GM23338 (cell line): ENCODE data around the gene HBB. TPM values are rescaled to one million over a fixed set of nuclear protein-coding genes. Genes with fewer than 3 reads are reported as not detected.

ENCODE experiments used
- ATAC-seq: fragments of 200-7000 bp; cut with Tn5 transposase; 3 replicates; pipeline ENCODE4 v1.9.1; 2020
- DNase-seq: peaks from one replicate; pipeline ENCODE4 v3.0.0-alpha.2; 2015; ENCODE audit warnings: low spot score
- H2AFZ ChIP-seq: fragments of 200-600 bp; sonication (generic); 2 replicates; pipeline ENCODE4 v1.8.0; 2016; ENCODE audit warnings: antibody characterized with exemption, mild to moderate bottlenecking, moderate library complexity
- H3F3A ChIP-seq: fragments of 200-600 bp; sonication (generic); replicated peaks from 2 replicates; pipeline ENCODE4 v1.8.0; 2017; ENCODE audit warnings: antibody characterized with exemption, mixed run types, low read depth
- H3K27ac ChIP-seq: fragments of 200-600 bp; sonication (generic); 2 replicates; pipeline ENCODE4 v1.6.1; 2016; ENCODE audit warnings: low read depth
- H3K27me3 ChIP-seq: fragments of 200-600 bp; sonication (generic); 2 replicates; pipeline ENCODE4 v1.8.0; 2016; ENCODE audit warnings: mild to moderate bottlenecking, mixed run types, moderate library complexity; ENCODE audit not compliant: insufficient read depth
- H3K36me3 ChIP-seq: fragments of 200-600 bp; sonication (generic); 2 replicates; pipeline ENCODE4 v1.8.0; 2016; ENCODE audit warnings: mild to moderate bottlenecking; ENCODE audit not compliant: insufficient read depth
- H3K4me1 ChIP-seq: fragments of 200-600 bp; sonication (generic); 2 replicates; pipeline ENCODE4 v1.8.0; 2016; ENCODE audit warnings: mild to moderate bottlenecking, moderate library complexity; ENCODE audit not compliant: insufficient read depth
- H3K4me2 ChIP-seq: fragments of 200-600 bp; sonication (generic); 2 replicates; pipeline ENCODE4 v1.7.1; 2017; ENCODE audit warnings: mixed run types
- H3K4me3 ChIP-seq: fragments of 200-600 bp; sonication (generic); 2 replicates; pipeline ENCODE4 v1.6.1; 2016; ENCODE audit warnings: mixed run types
- H3K79me2 ChIP-seq: fragments of 200-600 bp; sonication (generic); replicated peaks from 2 replicates; pipeline ENCODE4 v1.8.0; 2017; ENCODE audit warnings: mild to moderate bottlenecking; ENCODE audit not compliant: insufficient read depth
- H3K9me2 ChIP-seq: fragments of 200-600 bp; sonication (generic); 2 replicates; pipeline ENCODE4 v1.8.0; 2017; ENCODE audit not compliant: insufficient read depth
- H4K20me1 ChIP-seq: fragments of 200-600 bp; sonication (generic); replicated peaks from 2 replicates; pipeline ENCODE4 v1.8.0; 2017; ENCODE audit warnings: mild to moderate bottlenecking; ENCODE audit not compliant: insufficient read depth
- H3K27ac Mint-ChIP-seq: 2 replicates; pipeline ENCODE4 v1.8.0; 2020; ENCODE audit warnings: inconsistent platforms, mild to moderate bottlenecking, moderate library complexity, mixed read lengths
- H3K27me3 Mint-ChIP-seq: 3 replicates; pipeline ENCODE4 v1.8.0; 2022; ENCODE audit warnings: low read depth, mild to moderate bottlenecking, moderate library complexity, mixed read lengths, inconsistent platforms; ENCODE audit not compliant: insufficient read depth, poor library complexity
- H3K36me3 Mint-ChIP-seq: 3 replicates; pipeline ENCODE4 v1.8.0; 2021; ENCODE audit warnings: low read depth, mild to moderate bottlenecking, inconsistent platforms, moderate library complexity, mixed read lengths
- H3K4me1 Mint-ChIP-seq: 3 replicates; pipeline ENCODE4 v1.8.0; 2020; ENCODE audit warnings: mild to moderate bottlenecking, inconsistent platforms, mixed read lengths
- H3K4me3 Mint-ChIP-seq: 3 replicates; pipeline ENCODE4 v1.8.0; 2021; ENCODE audit warnings: moderate library complexity, mild to moderate bottlenecking, inconsistent platforms, mixed read lengths
- H3K9me3 Mint-ChIP-seq: 3 replicates; pipeline ENCODE4 v1.8.0; 2020; ENCODE audit warnings: moderate library complexity, mild to moderate bottlenecking, inconsistent platforms, mixed read lengths
- CREB1 ChIP-seq: fragments of 250-450 bp; sonication (Bioruptor Pico); IDR thresholded peaks from 2 replicates; pipeline ENCODE4 v1.5.0; 2020; ENCODE audit warnings: low read depth, mild to moderate bottlenecking, moderate library complexity
- CTCF ChIP-seq, 2 experiments: fragments of 200-600 bp in 1 of 2; sonication (generic) in 1 of 2; conservative IDR thresholded peaks; 2 replicates each; pipeline versions ENCODE4 v1.5.1 to v1.6.1; 2016 to 2017; ENCODE audit warnings: antibody characterized with exemption in 2 of 2, low read depth in 2 of 2, mild to moderate bottlenecking in 2 of 2, moderate library complexity in 1 of 2
- ETS1 ChIP-seq: IDR thresholded peaks from 2 replicates; pipeline ENCODE4 v1.6.1; 2016; ENCODE audit warnings: antibody characterized with exemption
- EZH2 ChIP-seq: fragments of 200-600 bp; sonication (generic); IDR thresholded peaks from one replicate; pipeline ENCODE4 v1.8.0; 2017; ENCODE audit warnings: antibody characterized with exemption, mild to moderate bottlenecking, low read depth; ENCODE audit not compliant: unreplicated experiment
- EZH2phosphoT487 ChIP-seq: fragments of 200-600 bp; sonication (generic); IDR thresholded peaks from one replicate; pipeline ENCODE4 v1.8.1; 2018; ENCODE audit warnings: antibody characterized with exemption; ENCODE audit not compliant: unreplicated experiment
- JUNB ChIP-seq: IDR thresholded peaks from one replicate; pipeline ENCODE4 v1.6.1; 2016; ENCODE audit warnings: antibody characterized with exemption; ENCODE audit not compliant: unreplicated experiment
- NANOG ChIP-seq: IDR thresholded peaks from 2 replicates; pipeline ENCODE4 v1.6.1; 2016; ENCODE audit warnings: antibody characterized with exemption, borderline replicate concordance
- POLR2AphosphoS5 ChIP-seq: IDR thresholded peaks from 2 replicates; pipeline ENCODE4 v1.6.1; 2016; ENCODE audit warnings: antibody characterized with exemption, low read depth
- STAT1 ChIP-seq: IDR thresholded peaks from one replicate; pipeline ENCODE4 v1.6.1; 2016; ENCODE audit warnings: antibody characterized with exemption; ENCODE audit not compliant: unreplicated experiment
- ZNF114 ChIP-seq: fragments of 250-450 bp; sonication (Bioruptor Pico); IDR thresholded peaks from 2 replicates; pipeline ENCODE4 v1.5.0; 2020; ENCODE audit warnings: mild to moderate bottlenecking, moderate library complexity
- ZNF331 ChIP-seq: fragments of 250-450 bp; sonication (Bioruptor Pico); IDR thresholded peaks from 2 replicates; pipeline ENCODE4 v1.5.0; 2020; ENCODE audit warnings: low read depth, mild to moderate bottlenecking, moderate library complexity
- ZNF462 ChIP-seq: fragments of 250-450 bp; sonication (Bioruptor Pico); IDR thresholded peaks from 2 replicates; pipeline ENCODE4 v1.5.0; 2020; ENCODE audit warnings: mild to moderate bottlenecking, moderate library complexity
- polyA plus RNA-seq: library from polyadenylated mRNA; unstranded; fragments of >200 nt; fragmentation: Nextera tagmentation; extraction: Ambion mirVana; gene quantifications from 2 replicates; pipeline ENCODE4 v1.2.1, GENCODE V29; 2016
- total RNA-seq: library from RNA; depleted of rRNA; stranded (reverse); fragments of >200 nt; shearing (Covaris generic); gene quantifications from 2 replicates; pipeline ENCODE4 v1.2.3, GENCODE V29; 2014
- TF ChIP-seq, protein P1 (sequence below): IDR thresholded peaks from one replicate; pipeline ENCODE4 v1.6.1; 2018; ENCODE audit warnings: antibody characterized with exemption; ENCODE audit not compliant: unreplicated experiment

Gene HBB
- total and polyA plus RNA-seq, 2 experiments from 2014 or later, result not detected

DNA sequence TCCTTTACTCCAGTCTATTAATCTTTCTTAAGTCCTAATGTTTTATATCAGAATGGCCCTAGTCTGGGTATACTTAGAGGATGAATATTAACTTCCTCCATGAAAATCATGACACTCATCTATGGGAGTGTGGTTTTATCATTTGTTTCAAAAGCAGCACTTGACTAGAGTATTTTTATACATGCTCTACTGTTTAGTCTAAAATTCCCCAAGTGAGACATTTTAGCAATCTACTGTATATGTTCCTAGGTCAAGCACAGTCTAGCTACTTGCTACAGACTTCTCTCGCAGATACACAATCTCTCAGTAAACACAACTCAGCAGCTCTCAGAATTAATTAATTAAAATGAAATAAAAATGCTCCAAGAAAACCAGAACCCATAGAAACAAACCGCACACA lies 2.9 kb upstream of the HBB start:
- Histone ChIP-seq H2AFZ (no peak overlapping the region), H3K4me1 (no peaks in the 10 kb centered on the region), H3F3A (no peaks in the 10 kb centered on the region), H3K36me3 (no peaks in the 10 kb centered on the region), H3K27ac (no peak overlapping the region), H3K4me2 (no peak overlapping the region), H3K4me3 (no peak overlapping the region), H3K9me2 (no peaks in the 10 kb centered on the region), H3K27me3 (no peaks in the 10 kb centered on the region), H3K79me2 (no peaks in the 10 kb centered on the region), H4K20me1 (no peaks in the 10 kb centered on the region)
- Mint-ChIP-seq H3K4me3 (no peak overlapping the region), H3K27ac (no peak overlapping the region), H3K4me1 (no peaks in the 10 kb centered on the region), H3K9me3 (no peaks in the 10 kb centered on the region), H3K27me3 (no peaks in the 10 kb centered on the region), H3K36me3 (no peaks in the 10 kb centered on the region)
- no peak for TF ChIP-seq POLR2AphosphoS5
- TF ChIP-seq ZNF462 (CRISPR knock-in tag), result no peak
- no peak for TF ChIP-seq ZNF331 (CRISPR knock-in tag)
- no peak for TF ChIP-seq EZH2phosphoT487
- no peak for TF ChIP-seq CTCF (conservative IDR thresholded peaks at IDR 0.05; ENCODE audit: low read depth in 2 of 2)
- TF ChIP-seq ETS1, result no peak
- no peak for TF ChIP-seq EZH2
- no peak for TF ChIP-seq ZNF114 (CRISPR knock-in tag)
- TF ChIP-seq, protein P1, sequence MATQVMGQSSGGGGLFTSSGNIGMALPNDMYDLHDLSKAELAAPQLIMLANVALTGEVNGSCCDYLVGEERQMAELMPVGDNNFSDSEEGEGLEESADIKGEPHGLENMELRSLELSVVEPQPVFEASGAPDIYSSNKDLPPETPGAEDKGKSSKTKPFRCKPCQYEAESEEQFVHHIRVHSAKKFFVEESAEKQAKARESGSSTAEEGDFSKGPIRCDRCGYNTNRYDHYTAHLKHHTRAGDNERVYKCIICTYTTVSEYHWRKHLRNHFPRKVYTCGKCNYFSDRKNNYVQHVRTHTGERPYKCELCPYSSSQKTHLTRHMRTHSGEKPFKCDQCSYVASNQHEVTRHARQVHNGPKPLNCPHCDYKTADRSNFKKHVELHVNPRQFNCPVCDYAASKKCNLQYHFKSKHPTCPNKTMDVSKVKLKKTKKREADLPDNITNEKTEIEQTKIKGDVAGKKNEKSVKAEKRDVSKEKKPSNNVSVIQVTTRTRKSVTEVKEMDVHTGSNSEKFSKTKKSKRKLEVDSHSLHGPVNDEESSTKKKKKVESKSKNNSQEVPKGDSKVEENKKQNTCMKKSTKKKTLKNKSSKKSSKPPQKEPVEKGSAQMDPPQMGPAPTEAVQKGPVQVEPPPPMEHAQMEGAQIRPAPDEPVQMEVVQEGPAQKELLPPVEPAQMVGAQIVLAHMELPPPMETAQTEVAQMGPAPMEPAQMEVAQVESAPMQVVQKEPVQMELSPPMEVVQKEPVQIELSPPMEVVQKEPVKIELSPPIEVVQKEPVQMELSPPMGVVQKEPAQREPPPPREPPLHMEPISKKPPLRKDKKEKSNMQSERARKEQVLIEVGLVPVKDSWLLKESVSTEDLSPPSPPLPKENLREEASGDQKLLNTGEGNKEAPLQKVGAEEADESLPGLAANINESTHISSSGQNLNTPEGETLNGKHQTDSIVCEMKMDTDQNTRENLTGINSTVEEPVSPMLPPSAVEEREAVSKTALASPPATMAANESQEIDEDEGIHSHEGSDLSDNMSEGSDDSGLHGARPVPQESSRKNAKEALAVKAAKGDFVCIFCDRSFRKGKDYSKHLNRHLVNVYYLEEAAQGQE, result no peak
- no peak for TF ChIP-seq JUNB
- no peak for TF ChIP-seq STAT1
- no peak for TF ChIP-seq CREB1 (CRISPR knock-in tag)
- no peak for TF ChIP-seq NANOG
- ATAC-seq (no peak), DNase-seq (no peak)
